Anterior cingulate cortex (tissue), 58 donors: ENCODE results near the gene SPP1.

Source experiments
- DNase-seq, 58 donors: peaks; one replicate each; lab custom pipeline; 2025; lab: John Stamatoyannopoulos, UW

The SPP1 gene

GRCh38 chr4:87950936-87951511, 24.5 kb upstream of the SPP1 start:
- DNase-seq, result no peak

- DNase-seq, result no peak
Measured at GRCh38 chr4:87953826-87954225, 21.7 kb upstream of the SPP1 start.

GRCh38 chr4:87956501-87956900, 19.0 kb upstream of the SPP1 start:
- DNase-seq, result no peak

GRCh38 chr4:87957061-87957460, 18.5 kb upstream of the SPP1 start:
- DNase-seq, result no peak

GRCh38 chr4:87961993-87962392, 13.5 kb upstream of the SPP1 start:
- no peak for DNase-seq

GRCh38 chr4:87962398-87963146, 12.9 kb upstream of the SPP1 start:
- no peak for DNase-seq

GRCh38 chr4:87965501-87965975, 10.0 kb upstream of the SPP1 start:
- DNase-seq, result no peak

GRCh38 chr4:87966095-87966496, 9.4 kb upstream of the SPP1 start:
- DNase-seq, result no peak

- peak in 6 of 58 donors; percentile 8 to 16 (median 12) for DNase-seq
Measured at GRCh38 chr4:87967193-87967592, 8.3 kb upstream of the SPP1 start.

- DNase-seq, result no peak
Measured at GRCh38 chr4:87970121-87970520, 5.4 kb upstream of the SPP1 start.

- no peak for DNase-seq
Measured at GRCh38 chr4:87971866-87972265, 3.6 kb upstream of the SPP1 start.

GRCh38 chr4:87973283-87974169, 2.0 kb upstream of the SPP1 start:
- peak in 42 of 58 donors; percentile 4 to 64 (median 32) for DNase-seq

- DNase-seq, result peak in 3 of 58 donors; percentile 4 to 15 (median 15)
Measured at GRCh38 chr4:87974856-87975462, 555 bp upstream of the SPP1 start.

- DNase-seq, result peak in 29 of 58 donors; percentile 2 to 75 (median 31)
Measured at GRCh38 chr4:87977521-87978278, 2.2 kb downstream of the SPP1 start.

GRCh38 chr4:87978681-87979080, 3.2 kb downstream of the SPP1 start:
- DNase-seq, result peak in 2 of 58 donors; percentile 21 to 26

GRCh38 chr4:87979810-87980209, 4.3 kb downstream of the SPP1 start:
- no peak for DNase-seq

GRCh38 chr4:87981486-87981885, 6.0 kb downstream of the SPP1 start:
- DNase-seq, result no peak

- DNase-seq, result no peak
Measured at GRCh38 chr4:87982036-87982435, 6.5 kb downstream of the SPP1 start.

GRCh38 chr4:87982446-87983010, 7.0 kb downstream of the SPP1 start:
- no peak for DNase-seq

GRCh38 chr4:87983996-87984395, 8.5 kb downstream of the SPP1 start:
- DNase-seq, result no peak
